Neural cell (in vitro differentiated cells): ENCODE data around the gene TNFRSF6B.

Source experiments
- CTCF ChIP-seq: fragments of 450-650 bp; IDR thresholded peaks from 2 replicates; pipeline ENCODE4 v1.5.1; 2014; ENCODE audit warnings: antibody characterized with exemption, mild to moderate bottlenecking, moderate library complexity; ENCODE audit not compliant: poor library complexity, severe bottlenecking
- EP300 ChIP-seq: fragments of 450-650 bp; conservative IDR thresholded peaks from 2 replicates; pipeline ENCODE4 v1.6.1; 2014; ENCODE audit warnings: antibody characterized with exemption, mild to moderate bottlenecking, moderate library complexity; ENCODE audit not compliant: poor library complexity, severe bottlenecking

GRCh38 chr20:63664861-63665594, 31.4 kb upstream of the TNFRSF6B start:
- TF ChIP-seq CTCF (no peak), EP300 (no peak)
